Suprapubic skin (tissue), 4 donors: Measurements from ENCODE around the gene TAF3. TPM values are rescaled to one million over a fixed set of nuclear protein-coding genes. Genes with fewer than 3 reads are reported as not detected.

Source experiments
- DNase-seq, 2 donors: peaks; one replicate each; pipeline ENCODE4 v3.0.0-alpha.2; 2019; ENCODE audit warnings: low spot score in 2 of 2
- H3K27ac ChIP-seq: fragments of 200-600 bp; sonication (generic); one replicate; pipeline ENCODE4 v1.5.1; 2019
- H3K27me3 ChIP-seq: fragments of 200-600 bp; sonication (generic); one replicate; pipeline ENCODE4 v1.5.1; 2019
- H3K36me3 ChIP-seq: fragments of 200-600 bp; sonication (generic); one replicate; pipeline ENCODE4 v1.5.1; 2019
- H3K4me1 ChIP-seq: fragments of 200-600 bp; sonication (generic); one replicate; pipeline ENCODE4 v1.5.1; 2019
- H3K4me3 ChIP-seq: fragments of 200-600 bp; sonication (generic); one replicate; pipeline ENCODE4 v1.5.1; 2019; ENCODE audit warnings: mild to moderate bottlenecking
- H3K9me3 ChIP-seq: fragments of 200-600 bp; sonication (generic); one replicate; pipeline ENCODE4 v1.5.1; 2019
- CTCF ChIP-seq, 2 donors: fragments of 200-600 bp in 1 of 2; fragments of 450-650 bp in 1 of 2; sonication (generic) in 1 of 2; IDR thresholded peaks; one replicate each; pipeline ENCODE4 v1.5.1; 2016 to 2019; ENCODE audit warnings: antibody characterized with exemption in 2 of 2, mild to moderate bottlenecking in 1 of 2, moderate library complexity in 1 of 2
- EP300 ChIP-seq: sonication (generic); formaldehyde crosslinking; IDR thresholded peaks from one replicate; pipeline ENCODE4 v1.6.1; 2017; ENCODE audit warnings: antibody characterized with exemption
- POLR2A ChIP-seq, 2 donors: fragments of 450-650 bp; IDR thresholded peaks; one replicate each; pipeline ENCODE4 v1.6.1; 2017; ENCODE audit warnings: antibody characterized with exemption in 2 of 2, mild to moderate bottlenecking in 2 of 2, moderate library complexity in 2 of 2
- POLR2AphosphoS5 ChIP-seq, 3 donors: sonication (generic); formaldehyde crosslinking; IDR thresholded peaks; one replicate each; pipeline ENCODE4 v1.6.1; 2017; ENCODE audit warnings: antibody characterized with exemption in 3 of 3
- WGBS: methylation state at CpG from one replicate; pipeline ENCODE4 v1.1.5; 2018; 5-methylcytosine and 5-hydroxymethylcytosine counted together
- total RNA-seq, 4 donors: library from RNA; depleted of rRNA; stranded (reverse); fragments of >200 nt; gene quantifications; one replicate each; pipeline ENCODE4 v1.1.0, GENCODE V29; 2016

Gene TAF3
- total RNA-seq, 4 donors from 2014 or later: 5.6 to 13.3 (median 10.3) TPM

- peaks cover 100% of the 10 kb centered on the region for H3K27me3 ChIP-seq
- peaks cover 69% of the 10 kb centered on the region for H3K4me1 ChIP-seq
Observed at GRCh38 chr10:8050556-8051108, 232.3 kb downstream of the TAF3 start.

DNA sequence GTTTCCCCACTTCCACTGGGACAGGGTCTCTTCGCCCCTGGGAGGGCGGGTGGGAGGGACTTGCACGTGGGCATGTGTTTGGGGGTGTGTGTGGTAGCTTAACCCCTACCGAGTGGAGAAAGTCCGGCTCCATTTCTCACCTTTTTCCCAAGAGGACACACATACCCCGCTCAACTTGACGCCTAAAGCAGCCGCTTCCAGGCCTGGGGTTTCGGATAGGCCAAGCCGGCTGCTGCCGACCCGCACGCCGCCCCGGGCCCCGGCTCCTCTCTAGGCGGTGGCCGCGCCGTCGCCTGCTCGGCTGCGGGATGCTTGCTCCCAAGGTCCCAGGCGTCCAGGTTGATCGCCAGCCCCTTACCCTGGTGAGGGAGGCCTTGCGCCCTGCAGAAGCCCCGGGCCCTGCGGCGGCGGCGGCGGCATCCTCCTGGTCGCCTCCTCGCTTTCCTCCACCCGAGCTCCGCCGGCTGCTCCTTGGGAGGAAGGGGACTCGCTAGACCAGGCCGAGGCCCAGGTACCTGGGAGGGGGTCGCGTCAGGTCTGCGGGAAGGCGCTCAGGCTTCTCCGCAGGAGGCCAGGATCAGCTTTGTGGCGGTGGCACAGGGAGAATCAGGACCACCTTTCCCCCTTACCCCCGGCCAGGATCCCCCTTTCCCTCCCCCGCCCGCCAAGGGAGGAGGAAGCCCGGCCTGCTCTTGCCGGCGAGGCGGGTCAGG, 233.0 kb downstream of the TAF3 start:
- WGBS: 34% methylated on average over 11 of the region's 52 CpGs
- TF ChIP-seq POLR2AphosphoS5 (IDR thresholded peaks at IDR 0.05) (no peak), EP300 (no peak), CTCF (IDR thresholded peaks at IDR 0.05) (no peak), POLR2A (IDR thresholded peaks at IDR 0.05) (no peak)
- H3K4me1 ChIP-seq: peaks cover 74% of the 10 kb centered on the region
- H3K9me3 ChIP-seq: no peaks in the 10 kb centered on the region
- H3K36me3 ChIP-seq: no peaks in the 10 kb centered on the region
- DNase-seq: peak in 1 of 2 donors; percentile 48
- peak overlapping the region; percentile 64 for H3K27ac ChIP-seq
- peaks cover 100% of the 10 kb centered on the region for H3K27me3 ChIP-seq
- peak overlapping the region; percentile 61 for H3K4me3 ChIP-seq

More at GRCh38 chr10:8050556-8051108, 232.3 kb downstream of the TAF3 start:
- Histone ChIP-seq H3K27ac (peak overlapping the region; percentile 64), H3K9me3 (no peaks in the 10 kb centered on the region), H3K4me3 (peak overlapping the region; percentile 61), H3K36me3 (no peaks in the 10 kb centered on the region)
- DNase-seq: peak in 1 of 2 donors; percentile 69
- TF ChIP-seq EP300 (no peak), POLR2AphosphoS5 (IDR thresholded peaks at IDR 0.05) (no peak), CTCF (IDR thresholded peaks at IDR 0.05) (no peak), POLR2A (IDR thresholded peaks at IDR 0.05) (no peak)
- WGBS: under 1% methylated on average over 38 of the region's 60 CpGs

GRCh38 chr10:8051851-8052257, 233.5 kb downstream of the TAF3 start:
- Histone ChIP-seq H3K4me1 (peaks cover 74% of the 10 kb centered on the region), H3K27ac (no peak overlapping the region), H3K27me3 (peaks cover 95% of the 10 kb centered on the region)

GRCh38 chr10:8052341-8052955, 234.1 kb downstream of the TAF3 start:
- no peak for TF ChIP-seq EP300
- TF ChIP-seq POLR2AphosphoS5 (IDR thresholded peaks at IDR 0.05): no peak
- TF ChIP-seq CTCF (IDR thresholded peaks at IDR 0.05): no peak
- no peak for TF ChIP-seq POLR2A (IDR thresholded peaks at IDR 0.05)
- Histone ChIP-seq H3K9me3 (no peaks in the 10 kb centered on the region), H3K36me3 (no peaks in the 10 kb centered on the region), H3K27me3 (peaks cover 90% of the 10 kb centered on the region), H3K27ac (no peak overlapping the region), H3K4me3 (no peak overlapping the region), H3K4me1 (peaks cover 74% of the 10 kb centered on the region)
- WGBS: 42% methylated on average over 32 of the region's 32 CpGs
- peak in 1 of 2 donors; percentile 45 for DNase-seq

More at GRCh38 chr10:8051851-8052257, 233.5 kb downstream of the TAF3 start:
- TF ChIP-seq POLR2A (IDR thresholded peaks at IDR 0.05) (no peak), POLR2AphosphoS5 (IDR thresholded peaks at IDR 0.05) (no peak), CTCF (IDR thresholded peaks at IDR 0.05) (no peak), EP300 (no peak)
- H3K36me3 ChIP-seq: no peaks in the 10 kb centered on the region
- peak in 1 of 2 donors; percentile 63 for DNase-seq
- no peaks in the 10 kb centered on the region for H3K9me3 ChIP-seq
- H3K4me3 ChIP-seq: peak overlapping the region; percentile 61
- 38% methylated on average over 23 of the region's 29 CpGs for WGBS

DNA sequence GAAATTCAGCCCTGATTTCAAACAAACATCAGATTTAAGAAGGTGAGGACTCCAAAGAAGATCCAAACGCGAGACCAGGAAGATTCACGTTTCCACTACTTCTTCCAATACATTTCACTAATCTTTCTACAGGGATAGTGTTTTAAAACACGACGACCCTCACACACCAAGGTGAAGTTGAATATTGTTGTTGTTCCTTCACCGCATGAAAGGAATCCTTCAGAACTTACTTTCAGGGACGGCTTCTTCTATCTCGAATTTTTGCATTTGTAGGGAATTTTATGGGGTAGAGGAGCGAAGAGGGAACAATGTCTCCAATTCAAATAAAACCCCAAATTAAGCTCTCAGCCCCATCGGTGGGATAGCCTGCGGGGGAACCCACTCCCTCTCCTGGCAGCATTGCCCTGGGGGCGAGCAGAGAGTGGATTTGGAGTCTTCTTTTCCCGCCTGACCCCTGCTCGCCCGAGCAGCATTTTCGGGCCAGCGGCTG, 234.7 kb downstream of the TAF3 start:
- peak overlapping the region; percentile 68 for H3K4me3 ChIP-seq
- H3K27ac ChIP-seq: no peak overlapping the region
- no peak for DNase-seq
- no peak for TF ChIP-seq CTCF (IDR thresholded peaks at IDR 0.05)
- TF ChIP-seq EP300: no peak
- TF ChIP-seq POLR2AphosphoS5 (IDR thresholded peaks at IDR 0.05): no peak
- no peak for TF ChIP-seq POLR2A (IDR thresholded peaks at IDR 0.05)
- H3K27me3 ChIP-seq: peaks cover 84% of the 10 kb centered on the region
- WGBS: 17% methylated on average over 15 of the region's 17 CpGs
- peaks cover 74% of the 10 kb centered on the region for H3K4me1 ChIP-seq
- no peaks in the 10 kb centered on the region for H3K9me3 ChIP-seq
- no peaks in the 10 kb centered on the region for H3K36me3 ChIP-seq
